BLaER1 (cell line): ENCODE data around the gene EHMT1.

Experiments
- H3K27ac ChIP-seq: shearing (Covaris generic); formaldehyde crosslinking; 2 replicates; pipeline ENCODE4 v1.8.1; 2022
- H3K27me3 ChIP-seq: shearing (Covaris generic); formaldehyde crosslinking; 2 replicates; pipeline ENCODE4 v1.8.1; 2022
- H3K36me3 ChIP-seq: shearing (Covaris generic); formaldehyde crosslinking; 2 replicates; pipeline ENCODE4 v1.8.1; 2022
- H3K4me1 ChIP-seq: shearing (Covaris generic); formaldehyde crosslinking; 2 replicates; pipeline ENCODE4 v1.8.1; 2022
- H3K4me2 ChIP-seq: shearing (Covaris generic); formaldehyde crosslinking; 2 replicates; pipeline ENCODE4 v1.8.1; 2022
- H3K4me3 ChIP-seq: shearing (Covaris generic); formaldehyde crosslinking; 2 replicates; pipeline ENCODE4 v1.8.1; 2022
- H3K9ac ChIP-seq: shearing (Covaris generic); formaldehyde crosslinking; 2 replicates; pipeline ENCODE4 v1.8.1; 2022
- H3K9me3 ChIP-seq: shearing (Covaris generic); formaldehyde crosslinking; 2 replicates; pipeline ENCODE4 v1.8.1; 2022
- H4K20me1 ChIP-seq: shearing (Covaris generic); formaldehyde crosslinking; 2 replicates; pipeline ENCODE4 v1.8.1; 2022
- Cebpa-rat ChIP-seq: shearing (Covaris generic); IDR thresholded peaks from 2 replicates; pipeline ENCODE4 v1.8.1; 2022

Gene EHMT1

DNA sequence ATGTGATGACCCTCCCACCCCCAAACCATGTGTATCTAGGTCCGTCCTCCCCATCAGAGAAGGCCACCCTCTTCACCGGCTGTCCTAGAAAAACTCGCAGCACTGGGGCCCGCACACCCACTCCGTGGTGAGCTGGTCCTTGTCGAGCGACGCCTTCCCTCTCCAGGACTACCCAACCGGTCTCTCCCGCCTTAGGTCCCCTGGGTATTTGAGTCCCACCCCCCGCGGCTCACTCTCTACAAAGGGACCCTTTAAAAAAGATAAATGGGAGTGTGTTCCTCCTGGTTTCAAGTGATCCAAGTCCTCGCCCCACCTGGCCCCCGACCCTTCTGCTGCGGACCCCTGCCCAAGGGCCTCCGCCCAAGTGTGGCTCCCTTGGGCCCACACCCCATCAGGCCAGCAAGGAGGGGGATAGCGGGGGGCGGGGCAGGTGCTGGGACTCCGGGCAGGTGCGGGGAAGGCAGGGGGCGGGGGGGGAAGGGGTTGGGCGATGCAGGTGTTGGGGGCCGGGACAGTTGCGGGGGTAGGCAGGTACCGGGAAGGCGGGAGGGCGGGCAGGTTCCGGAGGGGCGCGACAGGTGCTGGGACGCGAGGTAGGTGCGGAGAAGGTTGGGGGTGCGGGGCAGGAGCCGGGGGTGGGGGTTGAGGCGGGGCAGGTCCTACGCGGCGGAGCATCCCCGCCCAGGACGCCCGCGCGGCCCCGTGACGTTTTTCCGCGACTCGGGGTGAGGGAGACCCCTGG is 14.3 kb upstream of the EHMT1 start:
- no peak for TF ChIP-seq Cebpa-rat
- no peaks in the 10 kb centered on the region for H3K9me3 ChIP-seq
- H4K20me1 ChIP-seq: peaks cover 39% of the 10 kb centered on the region
- H3K9ac ChIP-seq: no peak overlapping the region
- no peaks in the 10 kb centered on the region for H3K27me3 ChIP-seq
- peak overlapping the region; percentile 87 for H3K4me2 ChIP-seq
- no peak overlapping the region for H3K27ac ChIP-seq
- peaks cover 13% of the 10 kb centered on the region; the same call in 1 of the 2 replicates for H3K36me3 ChIP-seq
- peaks cover 62% of the 10 kb centered on the region for H3K4me1 ChIP-seq
- H3K4me3 ChIP-seq: peak overlapping the region; percentile 48

DNA sequence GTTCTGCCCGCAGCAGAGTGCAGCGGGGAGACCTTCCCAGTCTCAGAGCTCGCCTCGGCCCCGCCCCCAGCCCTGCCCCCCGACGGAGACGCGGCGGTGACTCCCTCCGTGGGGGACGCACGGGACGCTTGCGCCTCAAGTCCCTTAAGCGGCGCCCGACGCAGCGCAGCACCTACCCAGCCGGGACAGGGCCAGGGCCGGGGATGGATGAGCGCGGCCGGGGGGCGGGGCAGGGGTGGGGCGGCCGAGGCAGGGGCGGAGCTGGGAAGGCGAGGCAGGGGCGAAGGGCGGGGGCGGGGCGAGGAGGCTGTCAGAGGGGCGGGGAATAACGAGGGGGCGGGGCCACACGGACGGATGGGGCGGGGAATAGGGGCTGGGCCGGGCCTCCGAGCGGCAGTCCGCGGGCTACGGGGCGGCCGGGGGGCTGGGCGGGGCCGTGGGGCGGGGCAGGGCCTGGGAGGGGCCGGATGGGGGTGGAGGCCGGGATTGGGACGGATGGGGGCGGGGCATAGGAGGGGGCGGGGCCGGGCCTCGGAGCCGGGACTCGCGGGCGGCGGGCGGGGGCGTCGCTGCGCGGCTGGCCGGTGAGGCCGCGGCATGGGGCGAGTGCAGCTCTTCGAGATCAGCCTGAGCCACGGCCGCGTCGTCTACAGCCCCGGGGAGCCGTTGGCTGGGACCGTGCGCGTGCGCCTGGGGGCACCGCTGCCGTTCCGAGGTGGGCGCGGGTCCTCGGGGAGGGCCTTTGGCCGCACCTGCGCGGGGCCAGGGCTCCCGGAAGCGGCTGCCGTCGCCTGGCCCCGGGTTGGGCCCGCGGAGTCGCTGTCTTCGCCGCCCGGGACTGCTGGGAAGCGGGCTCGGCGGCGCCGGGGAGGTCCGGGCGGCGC is 13.4 kb upstream of the EHMT1 start, which contains the start of gene ARRDC1:
TSS of gene ARRDC1 (plus strand) at position 566 of the 884 bp plus-strand sequence. CDS start at position 598, 32 bp downstream.
- Histone ChIP-seq H3K4me1 (peaks cover 62% of the 10 kb centered on the region), H3K27me3 (no peaks in the 10 kb centered on the region), H3K9ac (peak within 1 kb of the TSS; percentile 92), H3K4me3 (peak within 1 kb of the TSS; percentile 96), H3K9me3 (no peaks in the 10 kb centered on the region), H3K27ac (peak within 1 kb of the TSS; percentile 89), H3K4me2 (peak within 1 kb of the TSS; percentile 100), H4K20me1 (peaks cover 43% of the 10 kb centered on the region), H3K36me3 (peaks cover 16% of the 10 kb centered on the region; the same call in 1 of the 2 replicates)
- TF ChIP-seq Cebpa-rat: no peak

DNA sequence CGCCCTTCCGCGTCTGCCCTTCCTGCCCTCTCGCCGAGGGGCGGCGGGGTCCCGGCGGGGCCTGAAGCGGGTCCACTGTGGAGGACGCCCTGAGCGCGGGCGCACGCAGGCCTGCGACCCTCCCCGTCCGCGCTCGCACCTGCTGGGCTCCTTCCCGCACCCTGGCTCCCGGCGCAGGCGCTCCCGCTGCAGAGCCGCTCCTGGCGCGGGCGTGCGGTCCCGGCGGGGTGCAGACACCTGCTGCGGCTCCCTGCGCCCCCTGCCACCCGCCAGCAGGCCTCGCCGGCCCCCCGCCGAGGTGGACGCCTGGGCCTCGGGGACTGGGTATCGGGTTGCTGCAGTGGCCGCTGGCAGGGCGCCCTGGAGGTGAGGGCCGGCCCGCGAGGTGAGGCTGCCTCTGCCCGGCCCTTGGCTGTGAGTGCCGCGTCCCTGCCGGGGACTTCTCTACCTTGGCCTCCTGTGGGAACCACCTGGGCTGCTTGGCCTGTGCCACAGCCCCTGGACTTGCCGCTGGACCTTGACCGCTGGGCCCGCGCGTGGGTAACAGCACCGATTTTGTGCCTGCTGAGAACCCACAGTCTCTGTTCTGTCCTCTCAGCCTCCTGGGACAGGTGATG is 12.7 kb upstream of the EHMT1 start:
- no peaks in the 10 kb centered on the region for H3K27me3 ChIP-seq
- no peak for TF ChIP-seq Cebpa-rat
- peak overlapping the region; percentile 96 for H3K4me3 ChIP-seq
- H3K9ac ChIP-seq: peak overlapping the region; percentile 92
- H3K9me3 ChIP-seq: no peaks in the 10 kb centered on the region
- peak overlapping the region; percentile 100 for H3K4me2 ChIP-seq
- peaks cover 16% of the 10 kb centered on the region; the same call in 1 of the 2 replicates for H3K36me3 ChIP-seq
- peaks cover 46% of the 10 kb centered on the region for H4K20me1 ChIP-seq
- peak overlapping the region; percentile 89 for H3K27ac ChIP-seq
- H3K4me1 ChIP-seq: peaks cover 67% of the 10 kb centered on the region

DNA sequence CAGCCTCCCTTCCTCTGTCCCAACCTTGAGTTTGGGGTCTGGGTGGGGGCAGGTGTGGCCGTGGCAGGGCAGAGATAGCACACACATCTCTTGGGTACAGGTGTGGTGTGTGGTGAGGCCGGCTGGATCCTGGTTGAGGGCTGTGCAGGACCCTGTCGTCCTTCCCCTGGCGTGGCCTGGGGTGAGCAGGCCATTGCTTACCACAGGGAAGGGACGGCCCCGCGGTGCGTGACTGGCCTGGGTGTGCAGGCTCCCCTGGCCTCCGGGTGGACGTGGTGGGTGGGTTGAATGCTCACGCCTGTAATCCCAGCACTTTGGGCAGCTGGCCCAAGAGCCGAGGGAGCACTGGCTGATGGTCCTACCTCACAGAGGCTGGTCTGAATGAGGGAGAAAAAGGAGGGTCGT is 12.1 kb upstream of the EHMT1 start:
- Histone ChIP-seq H3K36me3 (peaks cover 17% of the 10 kb centered on the region; the same call in 1 of the 2 replicates), H3K4me1 (peaks cover 68% of the 10 kb centered on the region), H3K4me2 (peak overlapping the region; percentile 100), H3K4me3 (peak overlapping the region; percentile 96), H3K27me3 (no peaks in the 10 kb centered on the region), H3K9ac (peak overlapping the region; percentile 92), H3K27ac (peak overlapping the region; percentile 89; the same call in 1 of the 2 replicates), H4K20me1 (peaks cover 52% of the 10 kb centered on the region), H3K9me3 (no peaks in the 10 kb centered on the region)
- no peak for TF ChIP-seq Cebpa-rat

DNA sequence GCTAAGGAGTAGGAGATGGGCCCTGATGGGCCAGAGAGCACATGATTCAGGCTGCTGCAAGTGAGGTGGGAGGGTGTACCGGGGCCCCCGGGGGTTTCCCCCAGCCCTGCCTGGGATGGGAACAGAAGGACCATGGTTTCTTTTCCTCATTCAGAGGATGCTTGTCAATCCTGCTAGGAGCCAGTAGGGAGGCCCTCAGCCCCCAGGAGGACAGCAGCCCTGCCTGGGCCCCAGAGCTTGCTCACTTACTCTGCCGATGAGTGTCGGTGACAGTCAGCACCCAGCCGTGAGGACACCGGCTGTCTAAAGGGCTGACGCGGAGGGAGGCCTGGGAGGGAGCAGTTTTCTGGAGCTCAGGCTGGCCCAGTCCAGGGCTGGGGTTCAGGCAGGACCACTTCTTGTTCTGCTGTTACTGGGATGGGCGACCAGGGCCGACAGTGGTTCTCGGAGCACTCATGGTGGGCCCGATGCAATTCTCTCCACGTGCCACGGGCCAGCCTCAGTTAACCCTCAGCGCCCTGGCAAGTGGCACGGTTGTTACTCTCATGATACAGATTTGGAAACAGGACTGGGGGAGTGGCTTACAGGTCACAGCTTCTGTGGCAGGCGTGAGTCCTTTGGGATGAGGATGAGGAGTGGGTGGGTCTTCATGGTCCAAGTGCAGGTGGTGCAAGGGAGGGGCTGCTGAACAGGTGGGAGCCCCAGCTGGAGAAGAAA is 11.5 kb upstream of the EHMT1 start:
- peak overlapping the region; percentile 100 for H3K4me2 ChIP-seq
- peak overlapping the region; percentile 92 for H3K9ac ChIP-seq
- H3K36me3 ChIP-seq: peaks cover 22% of the 10 kb centered on the region; the same call in 1 of the 2 replicates
- H4K20me1 ChIP-seq: peaks cover 58% of the 10 kb centered on the region
- peak overlapping the region; percentile 96 for H3K4me3 ChIP-seq
- no peak for TF ChIP-seq Cebpa-rat
- no peaks in the 10 kb centered on the region for H3K27me3 ChIP-seq
- H3K27ac ChIP-seq: no peak overlapping the region
- no peaks in the 10 kb centered on the region for H3K9me3 ChIP-seq
- H3K4me1 ChIP-seq: peaks cover 68% of the 10 kb centered on the region

DNA sequence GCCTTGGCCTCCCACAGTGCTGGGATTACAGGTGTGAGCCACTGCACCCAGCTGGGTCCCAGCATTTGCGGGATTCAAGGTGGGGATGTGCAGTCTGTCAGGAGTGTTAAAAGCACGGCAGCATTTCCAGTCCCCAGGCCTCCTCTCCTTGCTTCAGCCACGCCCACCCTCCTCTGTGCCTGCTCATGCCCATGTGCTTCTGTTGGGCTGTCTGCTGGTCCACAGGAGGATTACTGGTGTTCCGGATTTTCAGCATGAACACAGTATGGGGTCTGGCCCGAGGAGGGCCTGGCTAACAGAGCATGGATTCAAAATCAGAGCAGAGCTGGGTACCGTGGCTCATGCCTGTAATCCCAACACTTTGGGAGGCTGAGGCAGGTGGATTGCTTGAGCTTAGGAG is 7.9 kb upstream of the EHMT1 start:
- Histone ChIP-seq H3K36me3 (peaks cover 59% of the 10 kb centered on the region), H3K4me1 (peaks cover 49% of the 10 kb centered on the region), H3K9ac (peak overlapping the region; percentile 50; the same call in 1 of the 2 replicates), H3K9me3 (no peaks in the 10 kb centered on the region), H3K4me2 (peak overlapping the region; percentile 64), H3K27me3 (no peaks in the 10 kb centered on the region), H4K20me1 (peaks cover 89% of the 10 kb centered on the region), H3K27ac (peak overlapping the region; percentile 57), H3K4me3 (no peak overlapping the region)
- TF ChIP-seq Cebpa-rat: no peak

DNA sequence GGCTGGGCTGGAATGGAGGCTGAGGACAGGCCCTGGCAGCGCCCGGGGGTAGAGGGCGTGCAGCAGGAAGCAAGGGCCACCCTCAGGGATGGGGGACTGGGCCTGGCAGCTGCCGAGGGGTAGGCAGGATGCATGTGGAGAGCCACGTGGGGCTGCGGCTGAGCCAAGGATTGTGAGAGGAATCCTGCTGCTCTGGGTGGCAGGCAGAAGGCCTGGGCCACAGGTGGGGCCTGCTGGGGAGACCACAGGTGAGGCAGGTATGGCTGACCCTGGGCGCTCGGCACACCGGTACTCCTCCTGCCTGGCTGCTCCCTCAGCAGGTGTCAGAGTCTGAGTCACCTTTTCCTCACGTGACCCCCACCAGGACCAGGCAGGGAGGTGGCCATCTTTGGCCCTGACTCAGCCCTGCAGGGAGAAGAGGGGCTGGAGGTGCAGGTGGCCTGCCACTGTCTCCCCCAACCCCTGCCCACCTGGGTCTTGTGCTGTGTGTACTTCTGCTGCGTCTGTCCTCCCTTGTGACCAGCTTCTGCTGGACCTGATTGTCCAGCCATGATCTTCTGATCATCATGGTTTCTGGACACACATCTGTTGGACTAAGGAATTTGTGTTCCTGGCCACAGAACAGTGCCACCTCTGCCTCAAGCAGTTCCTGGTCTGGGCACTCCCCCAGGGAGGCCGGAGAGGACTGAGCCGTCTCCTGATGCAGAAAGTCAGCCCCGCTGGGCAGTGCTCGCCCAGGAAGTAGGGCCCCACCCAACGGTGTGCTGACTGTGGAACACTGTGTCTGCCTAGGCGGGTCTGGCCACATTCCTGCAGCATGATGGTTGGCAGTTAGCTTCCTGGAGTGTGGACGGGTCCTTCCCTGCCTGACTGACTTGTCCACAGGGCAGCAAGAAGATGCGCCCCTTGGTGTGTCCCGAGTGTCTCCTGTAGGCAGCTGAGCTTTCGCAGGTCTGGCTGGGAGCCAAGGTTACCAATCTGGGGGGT is 6.9 kb upstream of the EHMT1 start:
- Histone ChIP-seq H3K27ac (peak overlapping the region; percentile 57), H4K20me1 (peaks cover 88% of the 10 kb centered on the region), H3K4me2 (peak overlapping the region; percentile 64)

DNA sequence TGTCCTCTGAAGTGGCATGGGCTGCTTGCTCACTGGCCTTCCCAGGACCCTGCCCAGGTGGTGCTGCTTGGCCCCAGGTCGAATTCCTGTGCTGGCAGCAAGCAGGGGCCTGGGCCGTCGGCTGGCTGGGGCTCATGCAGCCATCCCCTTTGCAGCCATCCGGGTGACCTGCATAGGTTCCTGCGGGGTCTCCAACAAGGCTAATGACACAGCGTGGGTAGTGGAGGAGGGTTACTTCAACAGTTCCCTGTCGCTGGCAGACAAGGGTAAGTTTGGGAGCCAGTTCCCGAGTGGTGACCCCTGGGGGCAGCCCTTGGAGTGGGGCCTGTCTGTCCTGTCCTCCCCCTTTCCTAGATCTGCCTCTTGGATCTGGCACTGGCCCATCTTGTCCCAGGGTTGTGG is 6.1 kb upstream of the EHMT1 start:
- H3K9ac ChIP-seq: 0 out of 2 replicates have a peak overlapping the region, but pooled peaks have one; percentile 50
- peak overlapping the region; percentile 57; the same call in 1 of the 2 replicates for H3K27ac ChIP-seq

More for the DNA sequence above, 6.9 kb upstream of the EHMT1 start:
- Histone ChIP-seq H3K4me3 (no peak overlapping the region), H3K27me3 (no peaks in the 10 kb centered on the region), H3K4me1 (peaks cover 46% of the 10 kb centered on the region), H3K9ac (peak overlapping the region; percentile 50), H3K9me3 (no peaks in the 10 kb centered on the region), H3K36me3 (peaks cover 69% of the 10 kb centered on the region)
- no peak for TF ChIP-seq Cebpa-rat

More for the DNA sequence above, 6.1 kb upstream of the EHMT1 start:
- no peak overlapping the region for H3K4me3 ChIP-seq
- H3K9me3 ChIP-seq: no peaks in the 10 kb centered on the region
- H3K4me2 ChIP-seq: no peak overlapping the region
- H3K36me3 ChIP-seq: peaks cover 70% of the 10 kb centered on the region
- no peak for TF ChIP-seq Cebpa-rat
- peaks cover 88% of the 10 kb centered on the region for H4K20me1 ChIP-seq
- H3K4me1 ChIP-seq: peaks cover 46% of the 10 kb centered on the region
- H3K27me3 ChIP-seq: no peaks in the 10 kb centered on the region
